Measurements from ENCODE around the gene GALNT13.

GALNT13 gene

DNA sequence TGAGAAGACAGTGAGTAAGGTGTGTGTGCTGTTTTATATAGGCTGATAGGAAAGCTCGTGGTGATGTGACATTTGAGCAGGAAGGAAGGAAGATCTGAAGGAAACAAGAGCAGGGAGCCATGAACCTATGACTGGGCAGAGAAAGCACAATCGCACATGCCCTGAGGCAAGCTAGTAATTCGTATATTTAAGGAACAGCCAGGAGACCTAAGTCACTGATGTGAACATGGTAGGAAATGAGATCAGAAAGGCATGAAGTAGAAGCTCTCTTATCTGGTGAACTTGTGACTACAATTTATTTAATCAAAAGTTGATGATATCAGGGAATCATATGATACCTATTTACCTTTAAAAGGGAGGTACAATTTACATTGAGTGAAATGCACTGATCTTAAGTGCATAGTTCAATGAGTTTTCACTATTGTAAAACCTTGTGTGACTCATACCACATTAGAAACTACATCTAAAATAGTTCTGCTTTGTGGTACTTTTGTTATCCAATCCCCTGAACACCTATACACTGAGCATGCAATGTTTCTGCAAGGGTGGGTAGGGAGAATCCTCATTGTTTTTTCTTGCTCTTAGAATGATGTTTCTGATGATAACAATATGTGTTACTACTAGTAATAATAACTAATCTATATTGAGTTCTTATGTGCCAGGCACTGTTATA lies 67.5 kb downstream of the GALNT13 start:
- TF ChIP-seq POLR2AphosphoS5 (IDR thresholded peaks at IDR 0.05; ENCODE audit: low read depth, low read length), result no peak
- TF ChIP-seq TAF1 (IDR thresholded peaks at IDR 0.05; ENCODE audit: borderline replicate concordance, insufficient read depth, low read length), result no peak
- TF ChIP-seq FOXP2 (optimal IDR thresholded peaks at IDR 0.05; ENCODE audit: borderline replicate concordance, extremely low read depth, extremely low read length, insufficient read depth), result no peak
- TF ChIP-seq SIN3A (IDR thresholded peaks at IDR 0.05; ENCODE audit: borderline replicate concordance, insufficient read depth, low read length), result no peak
- TF ChIP-seq, protein P1, sequence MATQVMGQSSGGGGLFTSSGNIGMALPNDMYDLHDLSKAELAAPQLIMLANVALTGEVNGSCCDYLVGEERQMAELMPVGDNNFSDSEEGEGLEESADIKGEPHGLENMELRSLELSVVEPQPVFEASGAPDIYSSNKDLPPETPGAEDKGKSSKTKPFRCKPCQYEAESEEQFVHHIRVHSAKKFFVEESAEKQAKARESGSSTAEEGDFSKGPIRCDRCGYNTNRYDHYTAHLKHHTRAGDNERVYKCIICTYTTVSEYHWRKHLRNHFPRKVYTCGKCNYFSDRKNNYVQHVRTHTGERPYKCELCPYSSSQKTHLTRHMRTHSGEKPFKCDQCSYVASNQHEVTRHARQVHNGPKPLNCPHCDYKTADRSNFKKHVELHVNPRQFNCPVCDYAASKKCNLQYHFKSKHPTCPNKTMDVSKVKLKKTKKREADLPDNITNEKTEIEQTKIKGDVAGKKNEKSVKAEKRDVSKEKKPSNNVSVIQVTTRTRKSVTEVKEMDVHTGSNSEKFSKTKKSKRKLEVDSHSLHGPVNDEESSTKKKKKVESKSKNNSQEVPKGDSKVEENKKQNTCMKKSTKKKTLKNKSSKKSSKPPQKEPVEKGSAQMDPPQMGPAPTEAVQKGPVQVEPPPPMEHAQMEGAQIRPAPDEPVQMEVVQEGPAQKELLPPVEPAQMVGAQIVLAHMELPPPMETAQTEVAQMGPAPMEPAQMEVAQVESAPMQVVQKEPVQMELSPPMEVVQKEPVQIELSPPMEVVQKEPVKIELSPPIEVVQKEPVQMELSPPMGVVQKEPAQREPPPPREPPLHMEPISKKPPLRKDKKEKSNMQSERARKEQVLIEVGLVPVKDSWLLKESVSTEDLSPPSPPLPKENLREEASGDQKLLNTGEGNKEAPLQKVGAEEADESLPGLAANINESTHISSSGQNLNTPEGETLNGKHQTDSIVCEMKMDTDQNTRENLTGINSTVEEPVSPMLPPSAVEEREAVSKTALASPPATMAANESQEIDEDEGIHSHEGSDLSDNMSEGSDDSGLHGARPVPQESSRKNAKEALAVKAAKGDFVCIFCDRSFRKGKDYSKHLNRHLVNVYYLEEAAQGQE (IDR thresholded peaks at IDR 0.05; ENCODE audit: insufficient read depth in 1 of 2, low read depth in 2 of 2, low read length in 2 of 2), result no peak

DNA sequence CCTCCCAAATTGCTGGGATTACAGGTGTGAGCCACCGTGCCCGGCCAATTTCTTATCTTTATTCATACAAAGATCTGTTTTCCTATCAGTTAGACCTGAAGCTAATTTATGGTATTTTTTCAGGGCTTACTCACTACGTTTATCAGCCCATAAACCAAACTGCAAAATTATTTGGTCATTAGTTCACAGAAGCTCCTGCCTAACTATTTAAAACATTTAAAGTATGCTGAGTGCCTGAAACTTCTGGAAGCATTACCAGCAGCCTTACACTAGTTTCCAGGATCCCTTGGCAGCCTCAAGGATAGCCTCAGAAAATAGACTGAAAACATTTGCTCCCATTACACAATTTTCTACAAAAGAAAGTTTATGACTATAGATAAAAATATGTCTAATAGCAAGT lies 68.8 kb downstream of the GALNT13 start:
- TF ChIP-seq FOXP2 (optimal IDR thresholded peaks at IDR 0.05; ENCODE audit: borderline replicate concordance, extremely low read depth, extremely low read length, insufficient read depth) (no peak), POLR2AphosphoS5 (IDR thresholded peaks at IDR 0.05; ENCODE audit: low read depth, low read length) (no peak)

DNA sequence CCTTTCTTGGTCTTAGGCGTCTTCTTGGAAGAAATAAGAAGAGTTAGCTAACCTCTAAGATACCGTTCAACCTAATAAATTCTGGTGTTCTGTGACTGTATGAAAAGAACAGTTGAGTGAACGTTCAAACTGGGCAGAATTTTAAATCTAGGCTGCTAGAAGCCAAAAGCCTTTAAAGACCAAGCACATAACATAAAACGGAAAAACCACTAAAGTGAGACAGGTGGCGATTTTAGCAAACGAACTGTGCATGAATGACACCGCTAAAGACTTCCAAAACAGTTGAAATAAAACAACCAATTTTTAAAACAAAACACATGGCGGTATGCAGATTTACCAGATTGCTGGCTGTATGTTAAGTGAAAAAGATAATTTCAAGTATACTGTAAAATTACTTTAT lies 73.1 kb downstream of the GALNT13 start:
- TF ChIP-seq SIN3A (IDR thresholded peaks at IDR 0.05; ENCODE audit: borderline replicate concordance, insufficient read depth, low read length), result no peak
- TF ChIP-seq POLR2AphosphoS5 (IDR thresholded peaks at IDR 0.05; ENCODE audit: low read depth, low read length), result no peak
- TF ChIP-seq FOXP2 (optimal IDR thresholded peaks at IDR 0.05; ENCODE audit: borderline replicate concordance, extremely low read depth, extremely low read length, insufficient read depth), result no peak
- TF ChIP-seq, protein P1 (IDR thresholded peaks at IDR 0.05; ENCODE audit: insufficient read depth in 1 of 2, low read depth in 2 of 2, low read length in 2 of 2), result no peak
- TF ChIP-seq TAF1 (IDR thresholded peaks at IDR 0.05; ENCODE audit: borderline replicate concordance, insufficient read depth, low read length), result no peak

DNA sequence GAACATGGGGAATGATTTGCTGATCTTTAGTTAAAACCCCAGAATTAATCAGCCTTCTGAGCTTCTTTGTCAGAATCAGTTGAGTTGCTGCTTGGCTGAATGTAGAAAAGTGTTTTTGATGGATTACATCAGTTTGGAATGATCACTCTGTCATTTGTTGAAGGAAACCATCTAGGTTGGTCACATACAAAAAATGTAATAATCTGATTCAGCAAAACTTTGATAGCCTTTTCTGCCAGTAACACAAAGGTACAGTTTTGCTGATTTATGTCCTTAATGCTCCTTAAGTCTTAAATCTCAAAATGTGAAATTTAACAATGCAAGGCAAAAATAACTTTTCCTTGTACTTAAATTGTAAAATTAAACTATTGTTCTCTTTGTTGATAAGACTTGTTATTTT lies 74.3 kb downstream of the GALNT13 start:
- TF ChIP-seq POLR2AphosphoS5 (IDR thresholded peaks at IDR 0.05; ENCODE audit: low read depth, low read length), result no peak
- TF ChIP-seq, protein P1 (IDR thresholded peaks at IDR 0.05; ENCODE audit: insufficient read depth in 1 of 2, low read depth in 2 of 2, low read length in 2 of 2), result no peak
- TF ChIP-seq SIN3A (IDR thresholded peaks at IDR 0.05; ENCODE audit: borderline replicate concordance, insufficient read depth, low read length), result no peak
- no peak for TF ChIP-seq FOXP2 (optimal IDR thresholded peaks at IDR 0.05; ENCODE audit: borderline replicate concordance, extremely low read depth, extremely low read length, insufficient read depth)
- TF ChIP-seq TAF1 (IDR thresholded peaks at IDR 0.05; ENCODE audit: borderline replicate concordance, insufficient read depth, low read length), result no peak

DNA sequence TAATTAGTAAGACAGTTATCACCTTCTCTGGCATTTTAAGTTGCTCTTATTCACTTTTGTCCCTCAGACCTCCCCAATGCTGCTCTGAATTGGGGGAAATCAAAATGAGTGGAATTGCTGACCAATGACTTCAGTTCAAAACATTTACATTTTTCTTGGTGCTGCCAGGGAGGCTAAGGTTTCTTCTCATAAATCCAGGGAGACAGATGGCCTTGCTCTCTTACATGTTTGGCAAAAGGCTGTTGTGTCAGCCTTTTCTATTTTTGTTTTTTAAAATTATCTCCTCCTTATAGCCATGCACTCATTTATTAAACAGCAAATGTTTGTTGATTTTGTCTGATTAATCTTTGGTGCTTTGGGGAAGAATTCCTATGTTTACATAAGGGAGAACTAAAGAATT lies 82.0 kb downstream of the GALNT13 start:
- TF ChIP-seq SIN3A (IDR thresholded peaks at IDR 0.05; ENCODE audit: borderline replicate concordance, insufficient read depth, low read length) (no peak), POLR2AphosphoS5 (IDR thresholded peaks at IDR 0.05; ENCODE audit: low read depth, low read length) (no peak), TAF1 (IDR thresholded peaks at IDR 0.05; ENCODE audit: borderline replicate concordance, insufficient read depth, low read length) (no peak), FOXP2 (optimal IDR thresholded peaks at IDR 0.05; ENCODE audit: borderline replicate concordance, extremely low read depth, extremely low read length, insufficient read depth) (no peak)
- TF ChIP-seq, protein P1 (IDR thresholded peaks at IDR 0.05; ENCODE audit: insufficient read depth in 1 of 2, low read depth in 2 of 2, low read length in 2 of 2), result no peak

All from PFSK-1 (cell line).